ENCODE results near the gene GRID1.
"Not testable (repeated sequence)": the region's sequence is repeated elsewhere in the genome, so short reads cannot be mapped to it uniquely, and the experiment has no call there.

The GRID1 gene

GRCh38 chr10:86047588-86047987 lies 319.0 kb downstream of the GRID1 start:
- no peak for DNase-seq

GRCh38 chr10:86046845-86047460 lies 319.6 kb downstream of the GRID1 start:
- DNase-seq = no peak

GRCh38 chr10:86045896-86046295 lies 320.7 kb downstream of the GRID1 start:
- no peak for DNase-seq

- DNase-seq = no peak
These were observed 322.6 kb downstream of the GRID1 start for GRCh38 chr10:86044029-86044428.

GRCh38 chr10:86043236-86043635 lies 323.4 kb downstream of the GRID1 start:
- DNase-seq = no peak

GRCh38 chr10:86042161-86042560 lies 324.4 kb downstream of the GRID1 start:
- DNase-seq = no peak

- no peak for DNase-seq
These were observed 325.5 kb downstream of the GRID1 start for GRCh38 chr10:86041116-86041515.

GRCh38 chr10:86038371-86038770 lies 328.2 kb downstream of the GRID1 start:
- no peak for DNase-seq

GRCh38 chr10:86037096-86037495 lies 329.5 kb downstream of the GRID1 start:
- DNase-seq = no peak

GRCh38 chr10:86036544-86036831 lies 330.1 kb downstream of the GRID1 start:
- DNase-seq = no peak

- no peak for DNase-seq
These were observed 330.6 kb downstream of the GRID1 start for GRCh38 chr10:86035791-86036543.

GRCh38 chr10:86034710-86035109 lies 331.9 kb downstream of the GRID1 start:
- no peak for DNase-seq

GRCh38 chr10:86033581-86033980 lies 333.0 kb downstream of the GRID1 start:
- no peak for DNase-seq

GRCh38 chr10:86032087-86032486 lies 334.5 kb downstream of the GRID1 start:
- DNase-seq = not testable (repeated sequence)

GRCh38 chr10:86030312-86030711 lies 336.3 kb downstream of the GRID1 start:
- no peak for DNase-seq

GRCh38 chr10:86027346-86027745 lies 339.2 kb downstream of the GRID1 start:
- DNase-seq = no peak

- no peak for DNase-seq
These were observed 341.1 kb downstream of the GRID1 start for GRCh38 chr10:86025509-86025908.

- no peak for DNase-seq
These were observed 342.1 kb downstream of the GRID1 start for GRCh38 chr10:86024281-86025041.

- no peak for DNase-seq
These were observed 342.7 kb downstream of the GRID1 start for GRCh38 chr10:86023931-86024280.

GRCh38 chr10:86023336-86023735 lies 343.3 kb downstream of the GRID1 start:
- DNase-seq = no peak

- no peak for DNase-seq
These were observed 343.7 kb downstream of the GRID1 start for GRCh38 chr10:86022906-86023305.

- no peak for DNase-seq
These were observed 346.5 kb downstream of the GRID1 start for GRCh38 chr10:86020134-86020533.

GRCh38 chr10:86019141-86019540 lies 347.5 kb downstream of the GRID1 start:
- DNase-seq = no peak

- no peak for DNase-seq
These were observed 347.9 kb downstream of the GRID1 start for GRCh38 chr10:86018735-86019058.
